Right ventricle myocardium inferior (tissue), 1 donor: ENCODE measurements around the gene CELF3. TPM values are rescaled to one million over a fixed set of nuclear protein-coding genes. Genes with fewer than 3 reads are reported as not detected.

Source experiments
- ATAC-seq: fragments of 200-7000 bp; cut with Tn5 transposase; one replicate; pipeline ENCODE4 v1.9.1; 2020; ENCODE audit warnings: mild to moderate bottlenecking, moderate library complexity
- DNase-seq: peaks from one replicate; pipeline ENCODE4 v3.0.0; 2021; ENCODE audit errors: missing footprints
- intact Hi-C: fragments of 100-400 bp; cut with DNase I; formaldehyde crosslinking; loops from one replicate; pipeline ENCODE4 v1.11.0; 2022
- total RNA-seq: library from RNA; stranded (reverse); fragmentation: NEBNext Ultra II Directional; extraction: Animal tissue kit (Norgen Biotek cat#: 25700); gene quantifications from one replicate; pipeline ENCODE4 v1.2.1, GENCODE V29; 2021
- donor health status: DM: no; HTN: yes; CAD: no; lungs with severe emphysema.

CELF3 gene
- total RNA-seq, 1 donor from 2014 or later: not detected

DNA sequence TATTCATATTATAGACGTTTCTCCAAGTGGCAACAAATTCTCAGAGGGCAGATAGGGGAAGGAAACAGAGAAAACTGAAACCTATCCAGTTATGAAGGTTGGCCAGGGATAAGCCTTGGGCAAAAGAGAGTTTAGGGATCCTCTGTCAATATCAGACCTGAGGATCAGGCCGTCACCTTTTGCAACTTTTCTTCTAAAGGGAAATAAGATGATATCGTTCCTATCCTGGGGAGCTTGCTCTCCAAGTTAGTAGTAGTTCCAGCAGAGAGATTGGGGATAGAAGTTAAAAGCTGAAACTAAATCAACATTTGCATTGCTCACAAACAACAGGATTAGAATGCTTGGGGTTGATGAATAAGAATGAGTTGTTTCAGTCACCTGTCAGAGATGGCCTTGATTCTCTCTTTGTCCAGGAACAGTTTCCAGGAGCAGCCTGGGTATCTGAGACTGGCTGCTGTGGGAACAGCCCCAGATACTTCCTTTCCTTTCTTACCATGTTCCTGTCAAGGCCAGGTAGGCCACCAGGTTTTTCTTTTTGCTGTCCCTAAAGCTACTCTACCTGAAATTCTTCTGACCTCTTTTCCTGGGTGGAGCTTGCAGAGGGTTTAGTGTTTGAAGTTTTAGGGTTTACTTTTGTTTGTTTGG lies 7.2 kb upstream of the CELF3 start:
- intact Hi-C loops: no loop called here
- ATAC-seq (no peak), DNase-seq (no peak)

- intact Hi-C loops: no loop called here
- DNase-seq (no peak), ATAC-seq (no peak)
Measured at GRCh38 chr1:151721788-151722510, 5.3 kb upstream of the CELF3 start.

DNA sequence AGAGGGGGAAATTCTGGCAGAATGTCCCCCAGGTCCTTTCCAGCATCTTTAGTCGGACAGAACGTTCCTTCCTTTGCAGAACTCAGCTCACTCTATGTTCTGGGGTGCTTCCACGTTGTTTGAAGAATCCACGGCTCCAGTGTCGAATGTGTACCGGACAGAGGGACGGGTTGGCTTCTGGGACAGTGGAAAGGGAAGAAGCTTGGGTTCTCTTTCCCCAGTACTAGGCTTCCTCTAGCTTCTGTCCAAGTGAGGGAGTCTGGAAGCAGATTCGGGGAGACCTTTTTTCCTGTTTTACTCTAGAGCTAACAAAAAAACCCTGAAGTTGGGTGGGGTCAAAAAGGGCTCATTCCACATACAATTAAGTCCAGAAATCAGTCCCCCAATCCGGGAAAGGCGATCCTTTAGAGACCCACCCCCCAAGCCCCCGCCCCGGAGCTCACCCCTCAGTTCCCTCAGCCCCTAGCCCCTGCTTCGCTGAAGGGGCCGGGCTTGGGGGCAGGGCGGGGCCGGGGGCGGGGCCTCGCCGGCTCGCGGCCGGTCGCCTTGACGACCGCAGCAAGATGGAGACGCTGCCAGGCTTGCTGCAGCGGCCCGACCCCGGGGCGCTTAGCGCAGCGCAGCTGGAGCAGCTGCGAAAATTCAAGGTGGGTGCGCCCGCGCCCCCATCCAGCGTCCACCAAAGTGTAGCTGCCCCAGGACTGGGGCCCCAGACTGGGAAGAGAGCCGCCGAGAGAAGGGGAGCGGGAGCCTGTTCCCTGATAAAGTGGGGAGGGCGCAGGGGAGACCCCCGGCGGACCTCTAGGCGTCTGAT lies 4.6 kb upstream of the CELF3 start, which contains the start of gene RIIAD1:
RIIAD1 (plus strand) TSS at position 549 of the 814 bp plus-strand sequence; CDS start at position 564, 15 bp downstream.
- DNase-seq (no peak), ATAC-seq (peak; percentile 78)
- intact Hi-C loops: no loop called here

DNA sequence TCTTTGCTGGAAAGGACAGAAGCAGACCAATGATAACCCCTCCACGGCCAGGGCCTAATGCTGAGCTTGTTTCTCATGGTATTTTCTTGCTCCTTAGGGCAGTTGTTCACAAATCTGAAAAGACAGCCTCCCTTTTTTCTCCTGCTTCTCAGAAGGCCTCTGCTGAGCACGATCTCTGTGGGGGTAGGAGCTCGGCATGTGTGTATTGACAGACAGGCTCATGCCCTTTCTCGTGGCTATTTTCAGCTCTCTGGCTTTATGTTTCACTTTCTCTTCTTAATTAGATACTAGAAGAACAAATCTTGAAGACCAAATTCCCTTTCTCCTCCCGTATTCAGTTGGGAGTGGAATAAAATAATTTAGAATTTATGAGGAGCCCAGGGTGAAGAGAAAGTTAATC lies 4.0 kb upstream of the CELF3 start:
- intact Hi-C loops: no loop called here
- DNase-seq: no peak
- ATAC-seq: peak; percentile 53

GRCh38 chr1:151720125-151720524 lies 3.5 kb upstream of the CELF3 start:
- DNase-seq (no peak), ATAC-seq (no peak)
- intact Hi-C loops: no loop called here

DNA sequence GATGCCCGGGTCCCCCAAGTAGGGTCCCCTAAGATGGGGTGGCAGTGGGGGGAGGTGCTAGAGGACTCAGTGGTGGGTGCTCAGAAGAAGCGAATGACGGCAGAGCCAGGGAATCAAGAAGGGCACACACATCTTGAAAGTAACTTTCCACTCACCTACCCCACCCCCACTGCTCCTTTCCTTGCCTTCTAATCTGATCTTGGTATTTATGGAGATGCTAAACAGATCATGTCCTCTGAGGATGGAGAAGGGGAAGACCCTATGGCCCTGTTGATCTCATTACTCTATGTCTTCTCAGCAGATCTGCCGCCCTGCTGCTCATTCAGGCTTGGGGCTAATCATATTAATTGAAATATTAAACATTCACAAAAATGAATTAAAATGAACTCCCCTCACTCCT lies 2.1 kb upstream of the CELF3 start:
- intact Hi-C loops: no loop called here
- no peak for ATAC-seq

GRCh38 chr1:151718011-151718431 lies 1.4 kb upstream of the CELF3 start:
- ATAC-seq (peak; percentile 65), DNase-seq (no peak)
- intact Hi-C loops: no loop called here

More for the DNA sequence above, 2.1 kb upstream of the CELF3 start:
- DNase-seq: no peak

DNA sequence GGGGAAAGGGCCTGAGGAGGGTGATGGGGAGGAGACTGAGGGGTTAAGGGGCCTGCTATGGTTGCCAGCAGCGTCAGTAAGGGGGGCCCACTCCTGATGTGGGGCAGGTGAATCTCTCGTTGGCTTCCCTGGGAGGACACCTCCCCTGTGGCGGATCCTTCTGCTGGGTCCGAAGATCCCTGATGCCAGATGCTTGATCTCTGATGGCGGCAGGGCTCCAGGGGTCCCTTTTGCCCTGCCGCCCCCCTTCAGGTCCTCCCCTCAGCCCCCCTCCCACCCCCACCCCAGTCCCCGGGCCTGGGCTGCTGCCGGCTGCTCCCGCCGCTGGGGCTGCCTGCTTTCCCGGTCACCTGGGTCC lies 219 bp downstream of the CELF3 start:
- ATAC-seq: no peak
- no peak for DNase-seq
- intact Hi-C loops: no loop called here

DNA sequence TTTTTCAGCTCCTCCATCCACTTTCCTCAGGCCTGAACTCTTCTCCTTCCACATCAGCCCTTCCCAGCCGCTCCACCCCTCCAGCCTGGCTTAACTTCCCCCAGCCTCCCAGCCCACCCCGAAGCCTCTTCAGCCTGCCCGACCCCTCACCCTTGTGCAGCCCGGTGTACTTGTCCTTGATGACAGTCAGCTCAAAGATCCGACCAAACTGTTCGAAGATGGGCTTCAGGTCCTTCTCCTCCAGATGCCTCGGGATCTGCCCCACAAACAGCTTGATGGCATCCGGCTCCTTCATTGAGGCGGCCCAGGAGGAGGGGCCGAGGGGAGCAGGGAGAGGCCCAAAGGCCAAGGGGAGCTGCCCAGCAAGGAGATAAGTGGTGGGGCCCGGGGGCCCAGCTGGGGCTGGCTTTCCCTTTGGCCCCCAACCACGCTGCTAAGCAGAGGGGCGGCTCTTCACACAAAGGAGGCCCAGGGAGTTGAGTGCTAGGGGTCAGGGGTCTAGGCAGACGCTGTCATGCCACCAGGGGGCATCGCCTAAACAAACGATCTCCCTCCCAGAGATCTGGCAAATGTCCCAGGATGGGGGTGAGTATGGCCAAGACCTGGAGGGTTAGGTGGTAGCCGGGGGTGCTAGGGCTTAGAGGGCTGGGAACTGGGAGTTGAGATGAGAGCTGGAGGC lies 738 bp downstream of the CELF3 start:
- DNase-seq (no peak), ATAC-seq (no peak)
- intact Hi-C loops: no loop called here

DNA sequence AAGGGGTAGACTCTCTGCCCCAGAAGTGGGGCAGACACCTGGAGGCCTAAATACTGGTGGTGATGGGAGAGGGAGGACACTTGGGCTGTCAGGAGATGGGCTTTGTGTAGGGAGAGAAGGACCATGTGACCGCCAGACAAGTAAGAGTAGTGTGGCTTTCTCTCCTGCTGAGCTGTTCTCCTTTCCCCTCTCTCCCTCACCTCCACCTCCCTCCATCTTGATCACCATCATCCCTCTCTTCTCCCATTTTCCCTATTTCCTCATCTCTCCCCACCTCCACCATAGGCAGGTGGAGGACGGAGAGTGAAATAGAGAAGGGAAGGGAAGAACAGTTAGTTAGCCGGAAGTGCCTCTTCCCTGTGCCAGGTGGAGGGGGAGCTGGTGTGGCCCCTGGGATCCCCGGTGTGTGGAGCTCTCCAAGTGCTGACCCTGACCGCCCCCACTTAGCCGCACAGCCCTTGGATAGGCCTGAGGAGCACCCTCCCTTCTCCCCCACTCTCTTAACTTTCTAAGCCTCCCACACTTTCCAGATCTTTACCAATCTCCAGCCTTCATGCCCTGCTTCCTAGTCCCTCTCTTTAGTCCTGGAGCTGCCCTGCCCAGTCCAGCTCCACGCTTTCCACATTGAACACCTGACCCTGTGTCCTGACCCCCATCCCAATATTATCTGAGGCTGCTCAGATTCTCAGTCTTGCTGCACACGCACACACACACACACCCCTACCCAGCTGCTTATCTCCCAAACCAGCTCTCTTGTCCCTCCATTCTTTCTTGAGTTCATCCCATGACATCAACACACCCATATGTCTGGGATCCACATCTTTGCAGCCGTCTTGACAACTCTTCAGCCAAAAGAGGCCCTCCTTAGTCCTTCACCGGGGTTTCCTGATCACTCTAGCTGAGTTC lies 1.5 kb downstream of the CELF3 start:
- no peak for ATAC-seq
- DNase-seq: no peak
- intact Hi-C loops: no loop called here

DNA sequence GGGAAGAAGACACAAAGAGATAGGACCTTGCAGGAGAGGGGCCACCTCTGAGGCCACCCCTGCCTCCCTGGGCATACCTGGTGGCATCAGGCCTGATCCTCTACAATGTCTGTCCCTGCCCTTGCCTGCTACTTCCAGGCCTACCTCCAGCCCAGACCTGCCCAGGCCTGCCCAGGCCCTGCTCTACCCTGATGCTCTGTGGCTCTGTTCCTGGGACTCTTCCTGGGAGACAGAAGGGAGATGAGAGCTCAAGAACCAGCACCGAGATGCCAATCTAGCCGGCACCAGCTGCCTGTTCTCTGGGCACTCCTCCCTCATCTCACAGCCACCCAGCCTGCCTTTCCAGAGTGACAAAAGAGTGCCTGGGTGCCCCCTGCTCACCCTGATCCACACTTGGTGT lies 2.7 kb downstream of the CELF3 start:
- intact Hi-C loops: no loop called here
- no peak for DNase-seq
- no peak for ATAC-seq

DNA sequence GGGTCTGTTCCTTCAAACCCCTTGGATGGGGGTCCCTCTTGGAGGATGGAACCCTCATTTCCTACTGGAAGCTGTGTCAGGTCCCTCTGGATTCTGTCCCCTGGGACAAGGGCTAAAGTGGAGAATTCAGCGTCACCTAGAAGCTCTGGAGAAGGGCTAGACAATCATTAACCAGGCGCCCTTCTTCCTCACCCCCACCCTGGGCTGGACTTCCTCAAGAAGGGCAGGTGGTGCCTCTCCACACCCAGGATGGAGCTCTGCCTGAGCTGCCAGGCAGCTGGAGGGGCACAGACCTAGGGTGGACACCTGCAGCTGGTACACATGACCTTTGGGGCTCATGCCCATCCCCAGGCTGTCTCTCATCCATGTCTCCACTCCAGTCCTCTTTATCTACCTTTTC lies 3.6 kb downstream of the CELF3 start:
- intact Hi-C loops: no loop called here
- no peak for DNase-seq
- ATAC-seq: no peak

DNA sequence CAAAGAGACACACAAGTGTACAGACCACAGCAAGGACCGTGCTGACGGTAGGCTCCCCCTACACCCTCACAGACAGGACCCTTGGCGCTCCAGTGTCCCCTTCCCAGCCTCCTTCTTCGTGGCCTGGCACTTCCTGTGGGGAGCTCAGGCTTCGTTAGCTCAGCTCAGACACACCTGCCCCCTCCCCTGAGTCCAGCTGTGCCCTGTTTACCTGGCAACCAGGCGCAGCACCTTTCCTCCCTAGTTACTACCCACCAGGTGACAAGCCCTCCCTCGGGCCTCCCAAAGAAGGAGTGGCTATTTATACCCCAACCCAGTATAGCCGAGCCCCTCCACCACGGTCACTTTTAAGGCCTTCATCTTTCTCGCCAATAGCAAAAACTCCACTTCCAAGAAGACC lies 4.7 kb downstream of the CELF3 start:
- intact Hi-C loops: no loop called here
- DNase-seq (no peak), ATAC-seq (no peak)

DNA sequence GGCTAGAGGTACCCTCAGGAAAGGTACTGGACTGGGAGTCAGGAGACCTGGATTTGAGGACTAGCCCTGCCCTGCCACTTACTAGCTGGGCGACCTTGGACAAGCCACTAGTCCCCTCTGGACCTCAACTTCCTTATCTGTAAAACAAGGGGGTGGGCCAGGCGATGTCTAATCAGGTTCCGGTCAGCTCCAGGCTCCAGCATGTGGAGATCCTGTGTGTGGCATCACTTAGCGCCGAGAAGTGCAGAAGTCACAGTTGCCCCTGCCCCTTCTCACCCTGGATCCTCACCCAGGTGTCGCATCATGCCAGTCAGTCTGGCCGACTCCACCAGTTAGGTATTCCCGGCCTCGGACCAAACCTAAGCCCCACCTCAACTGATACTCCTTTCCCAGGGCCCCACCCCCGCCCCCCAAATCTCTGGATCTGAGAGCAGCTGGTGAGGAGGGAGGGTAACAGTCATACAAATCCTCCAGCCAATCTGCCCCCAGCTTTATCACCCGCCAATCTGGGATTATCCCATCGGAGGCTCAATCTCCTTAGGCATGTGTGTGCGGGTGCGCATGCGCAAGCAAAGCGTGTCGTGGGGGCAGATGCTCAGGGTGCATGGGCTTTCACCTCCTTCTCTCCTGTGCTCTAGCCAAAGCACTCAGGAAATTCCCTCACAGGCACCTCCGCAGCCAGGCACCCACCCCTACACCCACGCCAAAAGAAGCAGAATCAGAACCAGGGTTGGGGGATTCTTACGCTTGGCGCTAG lies 5.4 kb downstream of the CELF3 start:
- ATAC-seq: no peak
- DNase-seq: no peak

DNA sequence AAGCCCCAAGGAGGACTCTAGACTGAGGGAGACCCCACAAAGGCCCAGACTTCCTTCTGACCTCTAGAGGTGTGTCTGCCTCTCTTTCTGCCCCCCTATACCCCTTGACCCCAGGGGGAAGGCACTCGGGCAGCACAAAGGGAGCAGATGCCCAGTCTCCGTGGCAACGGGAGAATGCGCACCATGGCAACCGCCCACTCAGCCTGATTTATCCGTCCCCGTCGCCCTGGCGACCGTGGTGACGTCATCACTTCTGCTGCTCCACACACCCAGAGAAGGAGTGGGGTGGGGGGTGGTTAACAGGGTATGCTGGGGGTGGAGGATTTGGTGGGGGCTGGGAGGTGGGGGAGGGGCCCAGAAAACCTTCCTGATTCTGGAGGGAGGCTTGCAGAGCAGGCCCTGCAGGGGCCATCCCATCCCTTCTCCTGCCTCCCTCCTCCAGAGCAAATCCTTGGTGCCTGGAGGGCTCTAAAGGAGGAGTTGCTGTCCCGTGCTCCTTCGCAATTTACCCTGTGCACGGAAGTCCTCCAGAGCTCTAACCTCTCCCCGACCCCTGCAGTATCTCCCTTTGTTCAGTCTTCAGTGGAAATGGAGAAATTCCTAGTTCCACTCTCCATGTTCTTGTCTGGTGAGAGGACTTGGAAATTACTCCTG lies 6.3 kb downstream of the CELF3 start:
- no peak for DNase-seq
- intact Hi-C loops: no loop called here
- no peak for ATAC-seq

More for the DNA sequence above, 5.4 kb downstream of the CELF3 start:
- intact Hi-C loops: no loop called here

DNA sequence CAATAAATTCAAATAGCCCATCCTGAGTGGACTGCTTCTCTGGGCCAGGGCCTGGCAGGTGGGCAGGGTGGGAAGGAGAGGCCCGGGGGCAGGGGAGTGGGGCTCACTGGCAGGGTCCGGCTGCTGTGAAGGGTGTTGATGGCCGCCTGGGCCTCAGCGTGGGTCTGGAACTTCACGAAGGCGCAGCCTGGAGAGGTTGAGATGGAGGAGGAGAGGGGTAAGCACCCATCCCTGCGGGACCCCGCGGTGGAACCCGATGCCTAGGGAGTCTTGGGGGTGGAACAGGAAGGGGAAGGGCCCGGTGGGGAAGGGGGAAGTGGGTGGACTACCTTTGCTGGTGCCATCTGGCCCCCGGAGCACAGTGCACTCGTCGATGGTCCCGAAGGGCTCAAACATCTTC lies 7.7 kb downstream of the CELF3 start:
- ATAC-seq (no peak), DNase-seq (no peak)
- intact Hi-C loops: no loop called here

DNA sequence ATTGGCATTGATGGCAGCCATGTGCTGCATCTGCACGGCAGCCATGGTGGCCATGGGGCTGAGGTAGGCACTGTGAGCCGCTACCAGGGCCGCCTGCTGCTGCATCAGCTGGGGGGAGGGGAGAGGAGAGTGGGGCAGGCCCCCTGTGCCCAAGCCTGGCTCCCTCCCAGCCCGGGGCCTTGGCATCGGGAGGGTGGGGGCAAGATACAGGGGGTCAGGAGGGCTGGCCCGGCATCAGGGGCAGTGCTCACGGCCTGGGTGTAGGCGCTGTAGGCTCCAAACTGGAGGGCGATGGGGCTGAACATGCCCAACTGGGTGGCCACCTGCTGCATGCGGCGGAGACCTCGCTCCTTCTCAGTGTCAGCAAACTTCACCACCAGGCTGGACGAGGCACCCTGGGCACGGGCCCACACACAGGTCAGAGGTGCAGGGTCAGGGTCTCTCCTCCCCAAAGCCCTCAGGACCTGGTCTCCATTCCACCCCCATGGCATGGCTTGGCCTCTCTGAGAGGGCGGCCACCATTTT lies 9.0 kb downstream of the CELF3 start:
- DNase-seq (no peak), ATAC-seq (no peak)
- intact Hi-C loops: no loop called here
